Kasumi-1 (cell line): ENCODE data around the gene NFIB.

Experiments
- DNase-seq, 2 experiments: peaks; one replicate each; lab custom pipeline; 2025; lab: John Stamatoyannopoulos, UW

Gene NFIB

DNA sequence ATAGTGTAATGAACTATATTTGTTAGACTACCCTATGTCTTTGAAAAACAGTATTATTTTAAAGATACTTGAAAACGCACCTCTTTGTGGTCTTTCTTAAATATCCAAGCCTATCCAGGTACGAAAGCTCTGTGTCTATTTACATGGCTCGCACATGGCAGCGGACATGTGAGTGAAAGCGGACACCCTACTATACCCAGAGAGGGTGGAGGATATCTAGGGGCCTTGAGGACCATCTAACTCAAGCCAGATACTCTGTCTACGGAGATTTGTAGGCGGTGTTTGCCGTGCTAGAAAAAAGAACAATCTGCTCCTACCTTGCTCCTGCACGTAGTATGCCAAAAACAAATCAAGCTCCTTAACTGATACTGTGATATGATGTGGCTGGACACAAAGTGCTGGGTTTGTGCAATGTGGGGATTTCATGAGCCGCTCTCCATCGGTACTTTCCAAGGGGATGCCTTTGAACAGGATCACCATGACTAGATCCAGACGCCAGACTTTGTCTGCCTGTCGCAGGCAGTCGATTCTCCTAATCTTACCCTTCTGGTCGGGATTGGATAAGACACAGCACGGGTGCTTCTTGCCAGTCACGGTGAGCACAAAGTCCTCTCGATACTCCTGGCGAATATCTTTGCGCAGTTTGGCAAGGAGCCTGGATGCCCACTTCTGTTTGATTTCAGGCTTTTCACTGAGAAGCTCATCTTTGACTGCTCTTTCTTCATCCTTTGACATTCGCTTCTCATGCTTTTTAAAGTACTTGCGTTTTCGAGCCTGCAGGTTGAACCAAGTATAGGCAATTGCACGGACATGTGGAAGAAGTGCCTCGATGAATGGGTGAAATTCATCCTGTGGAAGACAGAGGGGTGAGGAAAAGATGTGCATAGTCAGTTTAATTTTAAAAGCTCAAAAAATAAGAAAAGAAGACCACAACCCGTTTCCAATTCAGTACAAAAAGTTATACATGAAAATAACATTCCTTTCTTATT, 7.0 kb downstream of the NFIB start:
- DNase-seq: no peak

- DNase-seq: no peak
Measured at GRCh38 chr9:14306188-14306587, 7.8 kb downstream of the NFIB start.

- no peak for DNase-seq
Measured at GRCh38 chr9:14304259-14304658, 9.7 kb downstream of the NFIB start.

GRCh38 chr9:14303521-14303920, 10.4 kb downstream of the NFIB start:
- no peak for DNase-seq

- no peak for DNase-seq
Measured at GRCh38 chr9:14303100-14303499, 10.8 kb downstream of the NFIB start.

- no peak for DNase-seq
Measured at GRCh38 chr9:14302405-14302804, 11.5 kb downstream of the NFIB start.

DNA sequence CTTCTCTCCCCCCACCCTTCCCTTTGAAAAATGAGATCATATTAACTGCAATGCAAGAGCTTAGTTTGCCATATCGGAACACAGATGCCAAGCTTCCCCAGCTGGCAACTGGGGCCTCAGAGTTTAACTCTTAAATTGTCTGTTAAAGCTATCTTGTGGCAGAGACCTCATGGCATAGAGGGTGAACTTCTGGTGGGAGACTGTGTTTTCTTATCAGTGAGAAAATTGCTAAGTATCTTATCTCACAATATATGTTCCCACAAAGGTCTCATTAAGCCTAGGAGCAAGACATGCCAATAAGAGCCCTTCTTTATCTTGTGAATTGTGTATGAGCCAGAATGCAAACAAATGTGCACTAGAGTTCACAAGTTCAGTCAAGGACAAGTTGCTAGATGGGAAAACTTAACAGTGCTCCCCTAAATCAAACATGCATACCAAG, 12.3 kb downstream of the NFIB start:
- DNase-seq: no peak

DNA sequence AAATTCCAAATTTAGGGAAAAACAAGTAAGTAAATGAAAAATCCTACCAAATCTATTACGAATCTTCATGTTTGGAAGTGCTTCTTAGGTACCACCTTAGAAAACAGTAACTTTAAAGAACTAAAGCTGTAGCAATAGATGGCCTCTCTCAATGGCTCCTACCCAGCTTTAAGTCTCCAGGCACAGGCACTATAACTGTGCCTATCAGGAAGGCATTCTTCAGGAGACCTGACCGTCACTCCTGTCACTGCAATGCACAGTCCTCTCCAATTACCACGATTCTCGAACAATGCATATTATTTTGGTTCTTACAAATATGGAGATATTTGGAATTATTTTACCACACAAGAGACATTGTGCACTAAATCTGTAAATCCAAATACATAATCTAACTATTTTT, 12.9 kb downstream of the NFIB start:
- DNase-seq: no peak

GRCh38 chr9:14300588-14300987, 13.4 kb downstream of the NFIB start:
- DNase-seq: no peak

- DNase-seq: no peak
Measured at GRCh38 chr9:14300040-14300439, 13.9 kb downstream of the NFIB start.

DNA sequence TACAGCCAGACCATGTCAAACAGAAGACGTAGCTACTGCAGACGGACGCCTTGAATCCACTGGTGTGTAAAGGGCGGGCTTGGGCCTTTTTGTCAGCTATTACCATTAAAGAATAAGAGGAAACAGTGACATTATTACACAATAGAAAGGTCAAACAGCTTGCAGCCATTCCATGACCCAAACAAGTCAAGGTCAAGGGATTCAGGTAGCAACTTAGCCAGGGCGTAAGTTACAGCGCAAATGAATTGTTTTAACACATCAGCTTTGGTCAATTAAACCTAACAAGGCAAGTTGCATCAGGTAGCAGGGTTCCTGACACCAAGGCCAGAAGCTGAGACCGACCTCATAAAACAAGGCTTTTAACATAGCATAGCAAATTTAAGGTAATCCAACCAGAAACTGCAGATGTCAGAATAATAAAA, 15.3 kb downstream of the NFIB start:
- DNase-seq: no peak

DNA sequence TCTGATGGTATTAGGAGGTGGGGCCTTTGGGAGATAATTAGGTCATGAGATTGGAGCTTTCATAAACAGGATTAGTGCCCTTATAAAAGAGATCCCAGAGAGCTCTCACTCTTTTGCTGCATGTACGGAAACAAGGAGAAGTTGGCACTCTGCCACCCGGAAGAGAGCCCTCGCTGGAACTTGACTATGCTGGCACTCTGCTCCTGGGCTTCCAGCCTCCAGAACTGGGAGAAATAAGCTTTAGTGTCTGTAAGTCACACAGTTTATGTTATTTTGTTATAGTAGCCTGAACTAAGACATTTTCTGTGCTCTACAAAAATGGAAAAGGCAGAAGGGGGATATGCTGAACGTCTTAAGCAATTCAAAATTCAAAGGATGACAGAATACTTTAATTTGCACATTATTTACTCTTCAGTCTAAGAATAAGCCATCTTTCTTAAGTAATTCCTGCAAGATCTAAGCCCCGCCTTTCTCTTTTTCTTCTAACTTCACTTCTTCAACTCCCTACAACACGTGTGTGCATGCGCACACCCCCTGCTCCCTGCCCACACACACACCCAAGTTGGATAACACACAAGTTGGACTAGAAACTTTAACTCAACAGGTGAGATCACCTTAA, 17.3 kb downstream of the NFIB start:
- no peak for DNase-seq

GRCh38 chr9:14294659-14295058, 19.3 kb downstream of the NFIB start:
- DNase-seq: no peak

- DNase-seq: no peak
Measured at GRCh38 chr9:14293801-14294200, 20.1 kb downstream of the NFIB start.

DNA sequence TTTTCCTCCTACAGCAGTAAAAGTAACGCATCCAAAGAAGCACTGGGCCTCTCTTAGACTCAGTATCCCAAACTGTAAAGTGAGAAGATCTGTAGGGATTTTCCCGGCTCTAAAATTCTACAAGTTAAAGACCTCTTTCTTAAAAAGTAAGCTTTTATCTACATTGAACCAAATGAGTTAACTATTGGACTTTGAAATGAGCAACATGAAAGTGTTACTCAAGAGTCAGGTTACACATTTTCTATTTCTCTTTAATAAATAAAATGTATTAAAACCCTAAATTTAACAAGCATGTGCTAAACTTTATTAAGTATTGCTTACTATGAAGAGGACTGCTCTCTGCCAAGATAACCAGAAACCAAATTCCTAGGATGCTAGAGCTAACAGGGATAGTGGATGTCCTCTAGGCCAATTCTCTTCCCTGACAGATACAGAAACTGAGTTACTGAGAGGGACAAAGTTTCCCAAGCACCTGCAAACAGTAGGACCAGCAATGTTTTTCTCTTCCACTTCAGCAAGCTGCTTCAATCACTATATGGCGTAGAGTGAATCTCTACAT, 21.7 kb downstream of the NFIB start:
- no peak for DNase-seq

DNA sequence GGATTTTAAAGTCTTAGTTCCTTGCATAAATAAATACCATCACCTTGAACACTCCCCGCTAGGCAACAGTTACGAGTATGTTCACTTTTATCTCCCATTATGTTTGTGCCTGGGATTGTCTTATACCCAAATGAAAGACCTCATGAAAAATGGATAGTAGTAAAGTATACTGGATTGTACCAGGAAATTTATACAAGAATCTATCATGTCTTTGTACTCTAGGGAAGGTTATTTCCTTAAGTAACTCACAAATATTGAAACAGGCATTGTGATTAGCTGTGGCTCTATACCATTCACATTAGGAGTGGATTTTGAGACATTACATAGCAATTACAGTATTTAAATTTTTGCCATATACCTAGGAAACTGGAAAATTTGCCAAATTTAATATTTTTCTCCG, 24.0 kb downstream of the NFIB start:
- no peak for DNase-seq

GRCh38 chr9:14288433-14288832, 25.5 kb downstream of the NFIB start:
- no peak for DNase-seq

DNA sequence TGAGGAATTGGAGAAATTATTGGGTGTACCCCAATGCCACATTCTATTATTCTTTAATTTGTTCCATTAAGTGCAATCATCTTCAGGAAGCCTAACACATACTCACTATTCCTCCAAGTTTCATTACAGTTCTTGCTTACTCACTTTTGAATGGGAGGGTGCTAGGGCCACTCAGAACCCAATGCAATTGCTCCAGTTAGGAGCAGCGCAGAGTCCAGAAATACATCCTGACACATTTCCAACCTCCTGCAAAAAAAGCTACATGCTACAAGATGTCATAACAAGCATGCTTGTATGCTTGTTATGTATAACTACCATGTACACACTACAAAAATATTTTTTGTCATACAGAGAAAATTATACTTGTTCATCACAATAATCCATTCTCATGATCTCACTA, 27.8 kb downstream of the NFIB start:
- no peak for DNase-seq

DNA sequence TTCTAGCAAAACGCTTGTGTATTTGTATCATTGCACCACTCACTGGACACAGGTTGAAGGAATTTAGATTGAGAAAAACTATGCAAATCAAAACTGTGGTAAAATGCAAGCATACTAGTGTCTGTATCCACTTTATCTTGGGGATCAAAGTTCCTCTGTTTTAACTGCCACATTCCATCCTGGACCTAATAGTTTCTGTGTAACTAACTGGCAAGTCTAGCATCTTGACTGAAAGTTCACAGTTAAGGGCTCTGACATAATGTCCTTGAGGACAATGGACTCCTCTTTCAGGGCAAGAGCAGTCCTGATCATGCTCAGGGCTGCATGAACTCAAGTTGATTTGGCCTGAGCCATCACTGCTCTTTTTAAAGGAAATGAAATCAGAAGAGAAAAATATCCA, 30.7 kb downstream of the NFIB start:
- DNase-seq: no peak

DNA sequence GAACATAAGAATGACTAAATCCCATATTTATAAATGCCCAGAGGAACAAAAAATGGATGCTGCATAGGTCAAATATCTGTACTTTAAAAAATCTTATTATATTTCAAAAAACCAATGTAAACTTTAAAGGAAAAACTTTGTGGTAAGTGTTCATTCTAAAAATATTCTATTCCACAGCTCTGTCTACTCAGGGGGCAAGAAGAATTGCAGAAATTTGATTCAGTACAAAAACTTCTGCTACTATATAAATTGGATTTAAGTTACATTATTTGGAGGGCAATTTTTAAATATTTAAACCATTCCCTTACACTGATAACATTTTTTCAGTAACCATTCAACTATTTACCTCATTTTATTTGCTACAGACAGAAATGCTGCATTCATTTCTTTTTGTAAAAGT, 32.1 kb downstream of the NFIB start:
- DNase-seq: no peak

GRCh38 chr9:14281136-14281795, 32.7 kb downstream of the NFIB start:
- no peak for DNase-seq

GRCh38 chr9:14279671-14280070, 34.3 kb downstream of the NFIB start:
- DNase-seq: no peak
